ENCODE results near the gene MRPS2. TPM values are rescaled to one million over a fixed set of nuclear protein-coding genes. Genes with fewer than 3 reads are reported as not detected.

The MRPS2 gene
- total RNA-seq, 1 experiment from 2014 or later = 77.6 TPM

DNA sequence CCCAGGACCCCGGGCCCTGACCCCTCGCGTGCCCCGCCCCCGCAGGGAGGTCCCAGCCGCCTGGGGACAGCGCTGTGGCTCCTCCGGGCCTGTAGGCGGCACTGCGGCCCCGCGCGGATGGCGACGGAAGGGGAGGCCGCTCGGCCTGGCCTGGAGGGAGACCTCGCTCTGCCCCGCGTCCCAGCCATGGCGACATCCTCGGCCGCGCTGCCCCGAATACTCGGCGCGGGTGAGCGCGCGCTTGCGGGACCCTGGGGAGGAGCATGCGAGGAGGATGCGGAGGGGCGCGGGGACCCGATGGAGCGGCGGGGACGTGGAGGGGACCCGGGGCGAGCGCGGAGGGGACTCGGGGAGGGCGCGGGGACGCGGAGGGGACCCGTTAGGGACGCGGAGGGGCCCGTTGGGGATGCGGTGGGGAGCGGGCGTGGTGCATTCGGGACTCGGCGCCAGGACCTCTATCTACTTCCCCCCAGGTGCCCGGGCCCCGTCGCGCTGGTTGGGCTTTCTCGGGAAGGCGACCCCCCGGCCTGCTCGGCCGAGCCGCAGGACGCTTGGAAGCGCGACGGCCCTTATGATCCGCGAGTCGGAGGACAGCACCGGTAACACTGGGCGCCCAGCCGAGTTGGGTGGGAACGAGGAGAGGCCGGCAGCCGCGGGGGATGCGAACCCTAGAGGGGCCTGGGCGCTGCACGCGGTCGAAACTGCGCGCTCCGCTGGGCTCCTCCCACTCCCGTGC, at the start of gene MRPS2 (continued):
- TF ChIP-seq, protein P1, sequence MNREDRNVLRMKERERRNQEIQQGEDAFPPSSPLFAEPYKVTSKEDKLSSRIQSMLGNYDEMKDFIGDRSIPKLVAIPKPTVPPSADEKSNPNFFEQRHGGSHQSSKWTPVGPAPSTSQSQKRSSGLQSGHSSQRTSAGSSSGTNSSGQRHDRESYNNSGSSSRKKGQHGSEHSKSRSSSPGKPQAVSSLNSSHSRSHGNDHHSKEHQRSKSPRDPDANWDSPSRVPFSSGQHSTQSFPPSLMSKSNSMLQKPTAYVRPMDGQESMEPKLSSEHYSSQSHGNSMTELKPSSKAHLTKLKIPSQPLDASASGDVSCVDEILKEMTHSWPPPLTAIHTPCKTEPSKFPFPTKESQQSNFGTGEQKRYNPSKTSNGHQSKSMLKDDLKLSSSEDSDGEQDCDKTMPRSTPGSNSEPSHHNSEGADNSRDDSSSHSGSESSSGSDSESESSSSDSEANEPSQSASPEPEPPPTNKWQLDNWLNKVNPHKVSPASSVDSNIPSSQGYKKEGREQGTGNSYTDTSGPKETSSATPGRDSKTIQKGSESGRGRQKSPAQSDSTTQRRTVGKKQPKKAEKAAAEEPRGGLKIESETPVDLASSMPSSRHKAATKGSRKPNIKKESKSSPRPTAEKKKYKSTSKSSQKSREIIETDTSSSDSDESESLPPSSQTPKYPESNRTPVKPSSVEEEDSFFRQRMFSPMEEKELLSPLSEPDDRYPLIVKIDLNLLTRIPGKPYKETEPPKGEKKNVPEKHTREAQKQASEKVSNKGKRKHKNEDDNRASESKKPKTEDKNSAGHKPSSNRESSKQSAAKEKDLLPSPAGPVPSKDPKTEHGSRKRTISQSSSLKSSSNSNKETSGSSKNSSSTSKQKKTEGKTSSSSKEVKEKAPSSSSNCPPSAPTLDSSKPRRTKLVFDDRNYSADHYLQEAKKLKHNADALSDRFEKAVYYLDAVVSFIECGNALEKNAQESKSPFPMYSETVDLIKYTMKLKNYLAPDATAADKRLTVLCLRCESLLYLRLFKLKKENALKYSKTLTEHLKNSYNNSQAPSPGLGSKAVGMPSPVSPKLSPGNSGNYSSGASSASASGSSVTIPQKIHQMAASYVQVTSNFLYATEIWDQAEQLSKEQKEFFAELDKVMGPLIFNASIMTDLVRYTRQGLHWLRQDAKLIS (CRISPR knock-in tag; IDR thresholded peaks at IDR 0.05; ENCODE audit: borderline replicate concordance) = no peak
- no peak for TF ChIP-seq ELF4 (CRISPR knock-in tag; IDR thresholded peaks at IDR 0.05; ENCODE audit: low read depth)
- TF ChIP-seq NFATC4 (CRISPR knock-in tag; IDR thresholded peaks at IDR 0.05) = no peak
- TF ChIP-seq, protein P2, sequence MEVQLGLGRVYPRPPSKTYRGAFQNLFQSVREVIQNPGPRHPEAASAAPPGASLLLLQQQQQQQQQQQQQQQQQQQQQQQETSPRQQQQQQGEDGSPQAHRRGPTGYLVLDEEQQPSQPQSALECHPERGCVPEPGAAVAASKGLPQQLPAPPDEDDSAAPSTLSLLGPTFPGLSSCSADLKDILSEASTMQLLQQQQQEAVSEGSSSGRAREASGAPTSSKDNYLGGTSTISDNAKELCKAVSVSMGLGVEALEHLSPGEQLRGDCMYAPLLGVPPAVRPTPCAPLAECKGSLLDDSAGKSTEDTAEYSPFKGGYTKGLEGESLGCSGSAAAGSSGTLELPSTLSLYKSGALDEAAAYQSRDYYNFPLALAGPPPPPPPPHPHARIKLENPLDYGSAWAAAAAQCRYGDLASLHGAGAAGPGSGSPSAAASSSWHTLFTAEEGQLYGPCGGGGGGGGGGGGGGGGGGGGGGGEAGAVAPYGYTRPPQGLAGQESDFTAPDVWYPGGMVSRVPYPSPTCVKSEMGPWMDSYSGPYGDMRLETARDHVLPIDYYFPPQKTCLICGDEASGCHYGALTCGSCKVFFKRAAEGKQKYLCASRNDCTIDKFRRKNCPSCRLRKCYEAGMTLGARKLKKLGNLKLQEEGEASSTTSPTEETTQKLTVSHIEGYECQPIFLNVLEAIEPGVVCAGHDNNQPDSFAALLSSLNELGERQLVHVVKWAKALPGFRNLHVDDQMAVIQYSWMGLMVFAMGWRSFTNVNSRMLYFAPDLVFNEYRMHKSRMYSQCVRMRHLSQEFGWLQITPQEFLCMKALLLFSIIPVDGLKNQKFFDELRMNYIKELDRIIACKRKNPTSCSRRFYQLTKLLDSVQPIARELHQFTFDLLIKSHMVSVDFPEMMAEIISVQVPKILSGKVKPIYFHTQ (CRISPR knock-in tag; IDR thresholded peaks at IDR 0.05) = no peak
- peak; percentile 75; the same call in 1 of the 2 replicates for TF ChIP-seq NFE2L1 (CRISPR knock-in tag; IDR thresholded peaks at IDR 0.05)
- TF ChIP-seq GABPB1 (CRISPR knock-in tag; IDR thresholded peaks at IDR 0.05) = 0 out of 2 replicates have a peak, but pooled peaks have one; percentile 23
- TF ChIP-seq IRF2 (CRISPR knock-in tag; IDR thresholded peaks at IDR 0.05; ENCODE audit: borderline replicate concordance, low read depth) = no peak
- no peak; the same call in 1 of the 2 replicates for TF ChIP-seq ESRRA (CRISPR knock-in tag; IDR thresholded peaks at IDR 0.05; ENCODE audit: borderline replicate concordance)
- TF ChIP-seq JAZF1 (CRISPR knock-in tag; IDR thresholded peaks at IDR 0.05) = no peak
- no peak for TF ChIP-seq ZNF671 (CRISPR knock-in tag; IDR thresholded peaks at IDR 0.05)
- no peak for TF ChIP-seq GRHL2 (CRISPR knock-in tag; IDR thresholded peaks at IDR 0.05; ENCODE audit: insufficient replicate concordance, severe bottlenecking)
- TF ChIP-seq, protein P3, sequence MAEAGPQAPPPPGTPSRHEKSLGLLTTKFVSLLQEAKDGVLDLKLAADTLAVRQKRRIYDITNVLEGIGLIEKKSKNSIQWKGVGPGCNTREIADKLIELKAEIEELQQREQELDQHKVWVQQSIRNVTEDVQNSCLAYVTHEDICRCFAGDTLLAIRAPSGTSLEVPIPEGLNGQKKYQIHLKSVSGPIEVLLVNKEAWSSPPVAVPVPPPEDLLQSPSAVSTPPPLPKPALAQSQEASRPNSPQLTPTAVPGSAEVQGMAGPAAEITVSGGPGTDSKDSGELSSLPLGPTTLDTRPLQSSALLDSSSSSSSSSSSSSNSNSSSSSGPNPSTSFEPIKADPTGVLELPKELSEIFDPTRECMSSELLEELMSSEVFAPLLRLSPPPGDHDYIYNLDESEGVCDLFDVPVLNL (CRISPR knock-in tag; IDR thresholded peaks at IDR 0.05; ENCODE audit: borderline replicate concordance, low read depth) = peak; percentile 69; the same call in 1 of the 2 replicates
- TF ChIP-seq, protein P4, sequence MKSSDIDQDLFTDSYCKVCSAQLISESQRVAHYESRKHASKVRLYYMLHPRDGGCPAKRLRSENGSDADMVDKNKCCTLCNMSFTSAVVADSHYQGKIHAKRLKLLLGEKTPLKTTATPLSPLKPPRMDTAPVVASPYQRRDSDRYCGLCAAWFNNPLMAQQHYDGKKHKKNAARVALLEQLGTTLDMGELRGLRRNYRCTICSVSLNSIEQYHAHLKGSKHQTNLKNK (CRISPR knock-in tag; IDR thresholded peaks at IDR 0.05) = no peak
- TF ChIP-seq, protein P5, sequence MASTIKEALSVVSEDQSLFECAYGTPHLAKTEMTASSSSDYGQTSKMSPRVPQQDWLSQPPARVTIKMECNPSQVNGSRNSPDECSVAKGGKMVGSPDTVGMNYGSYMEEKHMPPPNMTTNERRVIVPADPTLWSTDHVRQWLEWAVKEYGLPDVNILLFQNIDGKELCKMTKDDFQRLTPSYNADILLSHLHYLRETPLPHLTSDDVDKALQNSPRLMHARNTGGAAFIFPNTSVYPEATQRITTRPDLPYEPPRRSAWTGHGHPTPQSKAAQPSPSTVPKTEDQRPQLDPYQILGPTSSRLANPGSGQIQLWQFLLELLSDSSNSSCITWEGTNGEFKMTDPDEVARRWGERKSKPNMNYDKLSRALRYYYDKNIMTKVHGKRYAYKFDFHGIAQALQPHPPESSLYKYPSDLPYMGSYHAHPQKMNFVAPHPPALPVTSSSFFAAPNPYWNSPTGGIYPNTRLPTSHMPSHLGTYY (CRISPR knock-in tag; IDR thresholded peaks at IDR 0.05) = no peak
- TF ChIP-seq, protein P6, sequence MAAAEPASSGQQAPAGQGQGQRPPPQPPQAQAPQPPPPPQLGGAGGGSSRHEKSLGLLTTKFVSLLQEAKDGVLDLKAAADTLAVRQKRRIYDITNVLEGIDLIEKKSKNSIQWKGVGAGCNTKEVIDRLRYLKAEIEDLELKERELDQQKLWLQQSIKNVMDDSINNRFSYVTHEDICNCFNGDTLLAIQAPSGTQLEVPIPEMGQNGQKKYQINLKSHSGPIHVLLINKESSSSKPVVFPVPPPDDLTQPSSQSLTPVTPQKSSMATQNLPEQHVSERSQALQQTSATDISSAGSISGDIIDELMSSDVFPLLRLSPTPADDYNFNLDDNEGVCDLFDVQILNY (CRISPR knock-in tag; IDR thresholded peaks at IDR 0.05) = peak; percentile 81
- TF ChIP-seq ZNF416 (CRISPR knock-in tag; IDR thresholded peaks at IDR 0.05) = no peak
- TF ChIP-seq TCF7 (CRISPR knock-in tag; IDR thresholded peaks at IDR 0.05; ENCODE audit: low read depth) = no peak
- TF ChIP-seq ZNF317 (CRISPR knock-in tag; IDR thresholded peaks at IDR 0.05; ENCODE audit: borderline replicate concordance, low read depth) = no peak
- peak; percentile 62 for TF ChIP-seq TEAD1 (CRISPR knock-in tag; IDR thresholded peaks at IDR 0.05)
- TF ChIP-seq SMAD3 (CRISPR knock-in tag; IDR thresholded peaks at IDR 0.05; ENCODE audit: borderline replicate concordance) = peak; percentile 69; the same call in 1 of the 2 replicates
- TF ChIP-seq MYBL2 (CRISPR knock-in tag; IDR thresholded peaks at IDR 0.05) = peak; percentile 55; the same call in 1 of the 2 replicates
- TF ChIP-seq, protein P7, sequence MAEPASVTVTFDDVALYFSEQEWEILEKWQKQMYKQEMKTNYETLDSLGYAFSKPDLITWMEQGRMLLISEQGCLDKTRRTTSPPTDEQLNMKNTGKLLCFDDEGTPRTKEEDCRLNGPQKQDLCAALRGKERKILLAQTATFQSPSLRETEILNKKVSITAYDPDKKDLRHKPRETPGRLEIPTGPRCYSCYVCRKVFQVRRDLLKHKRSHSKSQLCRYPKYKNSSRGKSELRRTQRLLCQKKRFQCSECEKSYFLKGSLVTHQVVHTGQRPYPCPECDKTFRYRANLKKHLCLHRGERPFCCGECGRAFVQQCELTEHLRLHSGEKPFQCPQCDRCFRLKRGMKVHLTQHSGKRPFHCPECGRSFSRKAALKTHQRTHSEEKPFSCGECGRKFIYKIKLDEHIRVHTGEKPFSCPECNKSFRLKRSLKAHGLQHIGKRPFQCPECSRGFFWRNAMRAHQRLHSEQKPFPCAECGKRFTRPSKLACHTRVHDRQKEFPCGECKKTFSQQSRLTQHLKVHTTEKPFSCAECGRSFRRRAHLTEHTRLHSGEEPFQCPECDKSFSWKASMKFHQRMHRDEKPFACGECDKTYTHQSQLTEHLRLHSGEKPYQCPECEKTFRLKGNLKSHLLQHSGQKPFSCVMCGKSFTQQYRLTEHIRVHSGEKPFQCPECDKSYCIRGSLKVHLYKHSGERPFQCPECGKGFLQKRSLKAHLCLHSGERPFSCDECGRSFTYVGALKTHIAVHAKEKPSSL (CRISPR knock-in tag; conservative IDR thresholded peaks at IDR 0.05) = no peak
- TF ChIP-seq, protein P8, sequence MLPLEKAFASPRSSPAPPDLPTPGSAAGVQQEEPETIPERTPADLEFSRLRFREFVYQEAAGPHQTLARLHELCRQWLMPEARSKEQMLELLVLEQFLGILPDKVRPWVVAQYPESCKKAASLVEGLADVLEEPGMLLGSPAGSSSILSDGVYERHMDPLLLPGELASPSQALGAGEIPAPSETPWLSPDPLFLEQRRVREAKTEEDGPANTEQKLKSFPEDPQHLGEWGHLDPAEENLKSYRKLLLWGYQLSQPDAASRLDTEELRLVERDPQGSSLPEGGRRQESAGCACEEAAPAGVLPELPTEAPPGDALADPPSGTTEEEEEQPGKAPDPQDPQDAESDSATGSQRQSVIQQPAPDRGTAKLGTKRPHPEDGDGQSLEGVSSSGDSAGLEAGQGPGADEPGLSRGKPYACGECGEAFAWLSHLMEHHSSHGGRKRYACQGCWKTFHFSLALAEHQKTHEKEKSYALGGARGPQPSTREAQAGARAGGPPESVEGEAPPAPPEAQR (CRISPR knock-in tag; IDR thresholded peaks at IDR 0.05) = no peak
- TF ChIP-seq ZBTB21 (CRISPR knock-in tag; IDR thresholded peaks at IDR 0.05; ENCODE audit: borderline replicate concordance) = peak; percentile 91; the same call in 1 of the 2 replicates

All from WTC11 (cell line).